Skeletal muscle cell (primary cell): ENCODE results near the gene EIF2B5.
"Not testable (repeated sequence)": the region's sequence is repeated elsewhere in the genome, so short reads cannot be mapped to it uniquely, and the experiment has no call there.

Source experiments
- DNase-seq: peaks from one replicate; pipeline ENCODE4 v3.0.0-alpha.2; 2010; ENCODE audit warnings: low read depth
- H3K4me3 ChIP-seq: 2 replicates; pipeline ENCODE4 v1.5.1; 2011; ENCODE audit warnings: low read depth, mild to moderate bottlenecking, control low read depth, low read length, moderate library complexity

The EIF2B5 gene

GRCh38 chr3:184144505-184144904 lies 9.3 kb downstream of the EIF2B5 start:
- no peak overlapping the region for H3K4me3 ChIP-seq
- DNase-seq = no peak

- no peak for DNase-seq
- no peak overlapping the region for H3K4me3 ChIP-seq
Observed at GRCh38 chr3:184145111-184145524, 10.0 kb downstream of the EIF2B5 start.

DNA sequence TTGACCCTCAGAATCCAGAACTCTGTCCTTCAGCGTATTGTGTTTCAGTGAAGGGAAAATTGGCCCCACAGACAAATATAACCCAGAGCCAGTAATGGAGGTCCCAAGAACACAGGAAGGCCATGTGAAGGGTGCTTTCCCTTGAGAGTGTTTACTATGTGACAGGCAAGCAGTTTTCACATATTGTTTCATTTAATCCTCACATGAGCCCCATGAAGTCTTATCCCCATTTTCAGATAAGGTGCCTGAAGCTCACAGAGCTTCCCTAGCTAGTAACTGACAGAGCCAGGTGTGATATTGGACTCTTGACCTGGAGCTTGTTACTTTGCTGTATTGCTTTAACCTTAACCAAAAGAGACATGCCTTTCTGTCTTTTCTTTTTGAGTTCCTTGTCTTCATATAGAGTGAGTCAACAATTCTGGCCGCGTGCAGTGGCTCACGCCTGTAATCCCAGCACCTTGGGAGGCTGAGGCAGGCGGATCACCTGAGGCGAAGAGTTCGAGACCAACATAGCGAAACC lies 10.7 kb downstream of the EIF2B5 start:
- H3K4me3 ChIP-seq = no peak overlapping the region

DNA sequence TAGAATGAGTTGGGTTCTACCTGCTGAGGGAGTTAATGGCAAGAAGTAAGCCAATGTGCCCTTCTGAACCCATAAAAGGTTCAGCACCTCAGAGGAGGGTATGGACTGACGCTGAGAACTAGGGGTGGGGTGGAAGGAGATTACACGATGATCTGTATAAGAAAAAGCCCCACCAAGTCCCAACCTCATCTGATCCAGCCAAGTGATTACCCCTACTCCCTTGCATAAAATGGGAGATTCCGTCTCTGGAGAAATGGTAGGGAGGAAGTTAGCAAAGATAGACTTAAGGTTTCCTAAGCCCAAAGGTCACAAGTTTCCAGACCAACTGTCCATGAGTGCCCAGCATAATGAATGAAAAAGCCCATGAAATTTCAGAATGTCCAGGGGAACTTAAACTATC lies 12.9 kb downstream of the EIF2B5 start:
- no peak for DNase-seq
- H3K4me3 ChIP-seq = no peak overlapping the region

More for the DNA sequence above, 10.7 kb downstream of the EIF2B5 start:
- DNase-seq = no peak

- no peak overlapping the region for H3K4me3 ChIP-seq
- no peak for DNase-seq
Observed at GRCh38 chr3:184149123-184149522, 14.0 kb downstream of the EIF2B5 start.

GRCh38 chr3:184149770-184150169 lies 14.6 kb downstream of the EIF2B5 start:
- not testable (repeated sequence) for H3K4me3 ChIP-seq, DNase-seq

DNA sequence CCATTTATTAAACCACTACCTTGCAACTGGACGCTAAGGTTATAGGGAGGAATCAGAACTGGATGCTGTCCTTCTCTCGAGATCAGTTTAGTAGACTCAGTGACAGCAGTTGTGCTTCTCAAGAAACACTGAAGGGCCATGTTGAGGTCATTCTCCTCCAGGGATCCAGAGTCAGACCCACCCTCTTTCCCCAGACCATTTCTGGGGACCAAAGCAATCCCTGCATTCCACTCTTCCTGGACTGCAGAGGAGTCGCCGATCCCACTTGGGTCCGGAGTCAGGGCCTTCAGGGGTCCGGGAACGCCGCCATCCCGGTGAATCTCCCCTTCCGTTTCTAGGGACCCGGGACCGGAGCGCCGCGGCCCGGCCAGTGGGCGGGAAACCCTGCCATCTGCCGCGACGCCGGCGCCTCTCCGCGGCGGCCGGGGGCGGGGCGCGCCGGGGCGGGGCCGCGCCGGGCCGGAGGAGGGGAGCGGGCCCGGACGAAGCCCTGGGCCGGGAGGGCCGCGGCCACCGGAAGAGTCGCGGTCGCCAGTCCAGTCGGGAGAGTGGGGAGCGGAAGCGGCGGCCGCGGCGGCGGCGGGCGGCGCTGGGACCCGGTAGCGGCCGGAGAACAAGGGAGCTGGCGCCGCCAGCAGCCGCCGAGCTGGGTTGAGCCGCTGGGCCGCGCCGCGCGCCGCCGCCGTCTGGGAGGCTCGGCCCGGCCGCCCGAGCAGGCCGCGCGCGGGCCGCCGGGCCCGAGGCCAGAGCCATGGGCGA lies 19.9 kb downstream of the EIF2B5 start, which contains the start of gene DVL3:
Gene DVL3, plus strand, starts transcription at position 493 of the 759 bp plus-strand sequence. Its CDS starts 259 bp downstream, at position 752.
- H3K4me3 ChIP-seq = peak within 1 kb of the TSS; percentile 98
- DNase-seq = no peak

DNA sequence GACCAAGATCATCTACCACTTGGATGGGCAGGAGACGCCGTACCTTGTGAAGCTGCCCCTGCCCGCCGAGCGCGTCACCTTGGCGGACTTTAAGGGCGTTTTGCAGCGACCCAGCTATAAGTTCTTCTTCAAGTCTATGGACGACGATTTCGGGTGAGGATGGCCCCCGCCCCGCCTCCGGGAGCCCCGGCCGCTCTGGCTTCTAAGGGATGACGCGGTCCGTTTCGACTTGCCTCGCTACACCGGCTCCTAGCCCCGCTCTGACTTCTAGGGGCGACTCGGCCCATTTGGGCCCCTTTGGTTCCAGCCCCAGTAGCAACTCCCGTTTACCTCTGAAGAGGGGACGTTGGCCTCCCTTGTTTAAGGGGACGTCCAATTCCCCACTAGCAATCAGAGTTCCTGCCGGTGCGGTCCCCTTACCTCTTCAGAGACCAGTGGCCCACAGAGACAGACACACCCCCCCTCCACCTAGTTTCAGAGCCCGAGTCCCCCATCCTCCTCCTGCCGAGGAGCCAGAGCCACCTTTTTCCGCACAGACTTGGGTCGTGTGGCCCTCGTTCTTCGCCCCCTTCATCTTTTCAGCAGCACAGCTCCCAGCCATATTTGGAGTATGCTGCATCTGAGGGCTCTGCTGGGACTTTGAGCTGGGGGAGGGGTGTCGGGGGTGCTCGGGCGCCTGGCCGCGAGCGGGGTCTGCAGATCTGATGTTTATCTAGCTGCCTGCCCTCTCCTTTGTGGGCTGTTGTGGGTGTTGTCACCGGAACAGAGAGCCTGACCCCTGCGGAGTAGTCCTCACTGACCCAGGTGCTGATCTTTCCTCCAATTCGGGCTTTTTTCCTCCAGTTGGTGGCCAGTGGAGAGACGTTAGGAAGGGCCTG lies 20.7 kb downstream of the EIF2B5 start:
- peak overlapping the region; percentile 98 for H3K4me3 ChIP-seq
- no peak for DNase-seq

DNA sequence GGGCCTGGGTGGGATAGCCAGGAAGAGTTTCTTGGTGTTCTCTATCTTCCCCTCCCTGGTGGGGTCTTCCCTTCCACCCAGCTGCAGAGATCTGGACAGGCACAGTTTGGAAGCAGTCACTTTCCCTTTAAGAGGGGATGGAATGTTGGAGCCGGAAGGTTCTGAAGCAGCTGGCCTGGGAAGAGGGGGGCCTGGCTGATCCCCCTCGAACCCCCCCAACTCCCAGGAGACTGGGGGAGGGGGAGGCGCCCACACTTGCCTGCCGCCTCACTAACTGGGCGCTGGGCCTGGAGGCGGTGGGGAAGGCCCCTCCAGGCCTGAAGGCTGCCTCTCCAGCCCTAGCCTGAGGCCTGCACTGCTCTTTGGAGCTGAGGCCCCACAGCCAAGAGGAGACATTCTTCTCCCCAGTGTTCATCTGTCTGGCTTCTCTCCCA lies 21.4 kb downstream of the EIF2B5 start:
- peak; percentile 36 for DNase-seq
- peak overlapping the region; percentile 98 for H3K4me3 ChIP-seq

DNA sequence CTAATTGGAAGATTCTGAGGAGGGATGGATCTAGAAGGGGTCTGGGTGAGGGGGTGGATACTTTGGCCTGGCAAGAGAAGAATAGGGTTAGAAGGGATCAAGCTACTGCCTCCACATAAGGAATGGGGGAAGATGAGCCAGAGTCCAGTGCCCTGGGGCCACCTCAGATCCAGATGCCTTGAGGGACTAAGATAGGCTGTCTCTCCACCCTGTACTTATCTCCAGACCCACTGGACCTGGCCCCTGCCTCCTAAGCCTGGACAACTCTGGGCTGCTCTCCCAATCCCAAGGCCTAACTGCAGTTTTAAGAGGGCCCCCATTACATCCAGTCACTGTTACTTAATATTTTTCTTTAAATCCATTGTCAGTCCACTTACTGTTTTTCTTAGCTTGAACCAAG lies 22.0 kb downstream of the EIF2B5 start:
- no peak for DNase-seq
- H3K4me3 ChIP-seq = peak overlapping the region; percentile 98

- DNase-seq = no peak
- H3K4me3 ChIP-seq = no peak overlapping the region
Observed at GRCh38 chr3:184158404-184158803, 23.2 kb downstream of the EIF2B5 start.

GRCh38 chr3:184160456-184160855 lies 25.3 kb downstream of the EIF2B5 start:
- DNase-seq = no peak
- H3K4me3 ChIP-seq = no peak overlapping the region

GRCh38 chr3:184162571-184163070 lies 27.5 kb downstream of the EIF2B5 start:
- not testable (repeated sequence) for H3K4me3 ChIP-seq, DNase-seq

DNA sequence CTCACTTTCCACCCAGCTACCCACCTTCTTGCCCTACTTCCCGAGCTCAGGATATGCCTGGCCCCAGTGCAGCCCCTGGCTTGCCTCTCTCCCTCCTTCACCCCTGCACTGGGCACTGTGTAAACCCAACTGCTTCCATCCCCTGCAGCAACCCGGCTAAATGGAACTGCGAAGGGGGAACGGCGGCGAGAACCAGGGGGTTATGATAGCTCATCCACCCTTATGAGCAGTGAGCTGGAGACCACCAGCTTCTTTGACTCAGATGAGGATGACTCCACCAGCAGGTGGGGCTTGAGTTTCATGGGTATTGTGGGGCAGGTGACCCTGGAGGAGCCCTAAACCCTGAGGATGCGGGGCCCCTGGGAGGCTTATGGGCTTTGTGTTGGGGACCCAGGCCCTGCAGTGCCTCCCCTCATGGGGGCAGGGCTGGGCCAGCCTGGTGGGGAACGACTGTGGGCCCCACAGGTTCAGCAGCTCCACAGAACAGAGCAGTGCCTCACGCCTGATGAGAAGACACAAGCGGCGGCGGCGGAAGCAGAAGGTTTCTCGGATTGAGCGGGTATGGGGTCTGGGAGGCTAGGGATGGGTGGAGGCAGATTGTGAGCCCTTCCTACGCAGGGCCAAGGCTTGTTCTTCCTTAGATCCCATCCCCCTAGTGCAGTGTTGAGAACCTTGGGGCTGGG lies 29.6 kb downstream of the EIF2B5 start:
- no peak overlapping the region for H3K4me3 ChIP-seq
- DNase-seq = no peak

GRCh38 chr3:184165543-184165942 lies 30.4 kb downstream of the EIF2B5 start:
- H3K4me3 ChIP-seq = no peak overlapping the region

DNA sequence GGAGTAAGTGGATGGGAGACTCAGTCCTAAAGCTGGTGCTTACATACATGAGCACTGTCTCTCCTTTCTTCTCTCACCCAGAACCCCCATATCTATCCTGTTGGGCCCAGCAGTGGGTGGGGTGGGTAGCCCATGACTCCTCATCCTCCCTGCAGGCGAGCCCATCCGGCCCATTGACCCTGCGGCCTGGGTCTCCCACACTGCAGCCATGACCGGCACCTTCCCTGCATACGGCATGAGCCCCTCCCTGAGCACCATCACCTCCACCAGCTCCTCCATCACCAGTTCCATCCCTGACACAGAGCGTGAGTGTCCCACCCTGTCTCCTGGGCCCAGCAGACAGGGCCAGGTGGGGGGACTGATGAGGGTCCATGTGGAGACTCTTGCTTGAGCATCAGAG lies 31.5 kb downstream of the EIF2B5 start:
- no peak overlapping the region for H3K4me3 ChIP-seq
- no peak for DNase-seq

More at GRCh38 chr3:184165543-184165942, 30.4 kb downstream of the EIF2B5 start:
- no peak for DNase-seq

- H3K4me3 ChIP-seq = no peak overlapping the region
- no peak for DNase-seq
Observed at GRCh38 chr3:184167786-184168185, 32.6 kb downstream of the EIF2B5 start.

- DNase-seq = no peak
- H3K4me3 ChIP-seq = no peak overlapping the region
Observed at GRCh38 chr3:184168363-184169120, 33.4 kb downstream of the EIF2B5 start.
